Activated T-helper 1 cell treated with anti-CD3 and anti-CD28 coated beads, Interleukin-12 subunit alpha, Interleukin-12 subunit beta, Interleukin-2, Interleukin-4 antibody, amounts not matched to agents 30 ng/mL and 10 ng/mL and 1 ng/mL, durations not matched to agents 14 hours and 24 hours and 36 hours (primary cell): ENCODE data around the gene TNFRSF25. TPM values are rescaled to one million over a fixed set of nuclear protein-coding genes. Genes with fewer than 3 reads are reported as not detected.
"Not testable (repeated sequence)": the region's sequence is repeated elsewhere in the genome, so short reads cannot be mapped to it uniquely, and the experiment has no call there.

ENCODE experiments used
- DNase-seq: peaks from one replicate; pipeline ENCODE4 v3.0.0; 2021; ENCODE audit warnings: low spot score
- H3K27ac Mint-ChIP-seq: one replicate; pipeline ENCODE4 v1.8.0; 2021; ENCODE audit warnings: mild to moderate bottlenecking, mixed read lengths
- H3K27me3 Mint-ChIP-seq: one replicate; pipeline ENCODE4 v1.8.0; 2022; ENCODE audit warnings: mild to moderate bottlenecking, moderate library complexity, mixed read lengths; ENCODE audit not compliant: insufficient read depth
- H3K36me3 Mint-ChIP-seq: one replicate; pipeline ENCODE4 v1.8.0; 2021; ENCODE audit warnings: low read depth, mixed read lengths
- H3K4me1 Mint-ChIP-seq: one replicate; pipeline ENCODE4 v1.8.0; 2021; ENCODE audit warnings: low read depth, mixed read lengths
- H3K4me3 Mint-ChIP-seq: one replicate; pipeline ENCODE4 v1.8.0; 2021; ENCODE audit warnings: mild to moderate bottlenecking, moderate library complexity, mixed read lengths
- H3K9me3 Mint-ChIP-seq: one replicate; pipeline ENCODE4 v1.8.0; 2021; ENCODE audit warnings: mixed read lengths
- intact Hi-C: fragments of 100-400 bp; cut with micrococcal nuclease; formaldehyde crosslinking; loops from one replicate; pipeline ENCODE4 v1.15.1; 2024
- total RNA-seq: library from RNA; stranded (reverse); gene quantifications from 2 replicates; pipeline ENCODE4 v1.2.3, GENCODE V29; 2022

TNFRSF25 gene
- total RNA-seq, 1 donor from 2014 or later, result 151 TPM

GRCh38 chr1:6435547-6435946, 30.4 kb downstream of the TNFRSF25 start:
- intact Hi-C loops, result no loop called here
- H3K27me3 Mint-ChIP-seq, result peaks cover 33% of the 10 kb centered on the region

DNA sequence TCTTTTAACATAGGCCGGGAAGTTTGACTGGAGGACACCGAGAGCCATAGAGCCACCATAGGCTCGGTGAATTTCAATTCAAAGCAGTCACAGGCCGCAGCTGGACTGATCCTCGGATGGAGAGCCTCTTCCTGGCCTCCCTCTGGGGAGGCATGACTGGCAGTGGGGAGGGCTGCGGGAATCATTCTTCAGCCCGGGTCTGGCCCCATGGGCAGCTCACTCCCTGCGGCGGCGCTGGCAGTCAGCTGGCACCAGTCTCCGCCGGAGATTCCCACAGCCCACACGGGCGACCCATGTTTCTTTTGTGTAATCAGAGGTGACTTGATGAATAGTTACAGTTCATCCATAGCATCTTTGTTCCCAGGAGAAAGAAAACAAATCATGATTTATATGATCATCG, 30.8 kb downstream of the TNFRSF25 start:
- H3K36me3 Mint-ChIP-seq, result no peaks in the 10 kb centered on the region
- DNase-seq, result no peak
- H3K4me3 Mint-ChIP-seq, result no peak overlapping the region
- H3K27ac Mint-ChIP-seq, result no peak overlapping the region
- no peaks in the 10 kb centered on the region for H3K9me3 Mint-ChIP-seq
- H3K4me1 Mint-ChIP-seq, result peaks cover 5% of the 10 kb centered on the region
- peaks cover 35% of the 10 kb centered on the region for H3K27me3 Mint-ChIP-seq
- intact Hi-C loops, result no loop called here

More at GRCh38 chr1:6435547-6435946, 30.4 kb downstream of the TNFRSF25 start:
- no peak overlapping the region for H3K27ac Mint-ChIP-seq
- H3K9me3 Mint-ChIP-seq, result no peaks in the 10 kb centered on the region
- H3K4me1 Mint-ChIP-seq, result peaks cover 5% of the 10 kb centered on the region
- H3K4me3 Mint-ChIP-seq, result no peak overlapping the region
- no peaks in the 10 kb centered on the region for H3K36me3 Mint-ChIP-seq
- no peak for DNase-seq

- peaks cover 5% of the 10 kb centered on the region for H3K4me1 Mint-ChIP-seq
These were observed 31.8 kb downstream of the TNFRSF25 start for GRCh38 chr1:6434186-6434585.

DNA sequence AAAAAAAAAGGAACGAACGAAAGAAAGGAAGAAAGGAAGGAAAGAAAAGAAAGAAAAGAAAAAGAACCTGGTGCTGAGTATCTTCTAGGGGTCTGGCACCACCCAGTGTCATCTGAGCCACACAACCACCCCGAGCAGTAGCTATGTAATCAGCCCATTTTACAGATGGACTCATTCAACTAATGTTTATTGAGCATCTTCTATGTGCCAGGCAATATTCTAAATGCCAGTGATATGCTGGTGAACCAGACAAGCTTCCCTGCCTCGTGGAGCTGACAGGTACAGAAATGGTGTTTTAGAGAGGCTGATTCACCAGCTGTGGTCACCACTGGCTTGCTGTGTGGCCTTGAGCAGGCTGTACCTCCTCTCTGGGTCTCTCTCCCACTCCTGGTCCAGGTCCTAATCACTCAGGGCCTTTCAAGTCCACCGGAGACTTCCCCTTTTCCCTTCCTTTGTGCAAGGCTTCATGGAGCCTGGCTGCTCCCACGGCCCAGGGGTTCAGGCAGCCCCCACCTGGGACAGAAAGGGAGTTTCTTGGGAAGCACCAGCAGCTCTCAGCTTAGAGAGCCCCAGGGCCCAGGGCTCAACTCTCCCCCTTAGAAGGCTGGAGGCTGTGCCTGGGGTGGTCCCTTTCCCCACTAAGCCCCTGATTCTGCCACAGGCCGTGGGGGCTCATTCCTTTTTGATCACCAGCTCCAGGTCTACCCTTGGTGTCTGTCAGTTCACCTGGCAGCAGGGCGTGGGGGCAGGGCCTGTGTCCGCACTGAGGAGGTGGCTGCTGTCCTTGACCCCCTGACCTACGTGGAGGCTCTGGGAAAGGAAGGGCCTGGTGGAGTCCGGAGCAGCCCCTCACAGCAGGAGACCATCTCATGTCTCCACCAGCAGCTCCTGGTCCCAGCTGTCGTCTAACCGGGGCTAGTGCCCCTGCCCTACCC, 34.1 kb downstream of the TNFRSF25 start:
- peaks cover 24% of the 10 kb centered on the region for H3K27me3 Mint-ChIP-seq
- DNase-seq, H3K9me3 Mint-ChIP-seq, H3K4me3 Mint-ChIP-seq, H3K27ac Mint-ChIP-seq, H3K4me1 Mint-ChIP-seq, intact Hi-C loops, H3K36me3 Mint-ChIP-seq: not testable (repeated sequence)

More at GRCh38 chr1:6434186-6434585, 31.8 kb downstream of the TNFRSF25 start:
- no peaks in the 10 kb centered on the region for H3K9me3 Mint-ChIP-seq
- peaks cover 26% of the 10 kb centered on the region for H3K27me3 Mint-ChIP-seq
- no peak overlapping the region for H3K4me3 Mint-ChIP-seq
- H3K36me3 Mint-ChIP-seq, result no peaks in the 10 kb centered on the region
- H3K27ac Mint-ChIP-seq, result no peak overlapping the region
- DNase-seq, result no peak
- intact Hi-C loops, result no loop called here

DNA sequence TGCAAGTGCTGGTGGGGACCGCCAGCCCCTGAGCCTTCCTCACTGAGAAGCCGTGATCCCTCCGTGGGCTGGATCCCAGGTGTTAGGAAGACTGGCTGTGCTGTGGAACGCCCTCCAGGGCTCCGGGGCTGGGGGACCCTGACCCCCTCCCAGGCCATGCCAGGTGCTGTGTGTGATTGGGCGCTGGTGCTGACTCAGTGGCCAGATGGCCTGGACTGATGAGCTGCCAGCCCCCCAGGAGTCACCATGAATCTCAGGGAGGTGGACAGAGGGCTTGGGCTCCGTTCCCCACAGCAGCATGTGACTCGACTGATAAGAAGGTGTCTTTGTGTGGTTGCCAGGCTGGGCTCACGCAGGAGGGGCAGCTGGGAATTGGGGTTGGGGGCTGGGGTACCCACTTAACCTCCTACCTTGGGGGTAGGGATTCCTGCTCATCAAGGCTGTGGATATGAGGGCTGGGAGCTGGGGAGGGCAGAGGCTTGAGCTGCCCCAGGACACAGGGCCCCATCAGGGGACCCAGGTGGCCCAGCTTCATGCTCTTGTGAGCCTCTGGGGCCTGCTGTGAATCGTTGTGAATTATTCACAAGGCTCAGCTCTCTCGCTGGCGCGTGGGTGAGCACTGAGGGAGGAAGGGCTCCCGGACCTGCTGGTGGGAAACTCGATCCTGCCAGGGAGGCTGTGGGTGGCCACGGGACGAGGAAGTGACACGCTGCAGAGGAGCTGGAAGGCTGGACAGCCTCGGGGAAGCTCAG, 36.1 kb downstream of the TNFRSF25 start:
- H3K27ac Mint-ChIP-seq, DNase-seq, H3K4me3 Mint-ChIP-seq, H3K4me1 Mint-ChIP-seq, H3K36me3 Mint-ChIP-seq, intact Hi-C loops, H3K9me3 Mint-ChIP-seq: not testable (repeated sequence)
- peaks cover 26% of the 10 kb centered on the region for H3K27me3 Mint-ChIP-seq

DNA sequence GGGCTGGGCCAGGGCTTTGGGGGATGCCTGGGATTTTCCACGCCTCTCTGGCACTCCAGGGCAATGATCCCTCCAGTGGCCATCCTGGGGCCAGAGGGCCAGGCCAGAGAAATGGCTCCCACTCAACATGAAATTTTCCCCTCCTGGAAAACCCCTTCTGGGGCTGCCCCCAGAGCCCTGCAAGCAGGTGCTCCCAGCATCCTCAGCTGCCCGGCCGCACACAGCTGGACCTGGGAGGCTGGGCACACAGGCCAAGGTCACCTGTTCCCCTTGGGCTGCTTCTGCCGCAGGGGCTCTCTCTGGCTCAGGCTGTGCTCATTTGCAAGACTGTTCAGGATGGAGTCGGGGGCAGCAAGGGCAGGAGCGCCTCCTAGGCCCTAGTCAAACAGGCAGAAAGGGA, 37.5 kb downstream of the TNFRSF25 start:
- intact Hi-C loops, H3K4me3 Mint-ChIP-seq: not testable (repeated sequence)

DNA sequence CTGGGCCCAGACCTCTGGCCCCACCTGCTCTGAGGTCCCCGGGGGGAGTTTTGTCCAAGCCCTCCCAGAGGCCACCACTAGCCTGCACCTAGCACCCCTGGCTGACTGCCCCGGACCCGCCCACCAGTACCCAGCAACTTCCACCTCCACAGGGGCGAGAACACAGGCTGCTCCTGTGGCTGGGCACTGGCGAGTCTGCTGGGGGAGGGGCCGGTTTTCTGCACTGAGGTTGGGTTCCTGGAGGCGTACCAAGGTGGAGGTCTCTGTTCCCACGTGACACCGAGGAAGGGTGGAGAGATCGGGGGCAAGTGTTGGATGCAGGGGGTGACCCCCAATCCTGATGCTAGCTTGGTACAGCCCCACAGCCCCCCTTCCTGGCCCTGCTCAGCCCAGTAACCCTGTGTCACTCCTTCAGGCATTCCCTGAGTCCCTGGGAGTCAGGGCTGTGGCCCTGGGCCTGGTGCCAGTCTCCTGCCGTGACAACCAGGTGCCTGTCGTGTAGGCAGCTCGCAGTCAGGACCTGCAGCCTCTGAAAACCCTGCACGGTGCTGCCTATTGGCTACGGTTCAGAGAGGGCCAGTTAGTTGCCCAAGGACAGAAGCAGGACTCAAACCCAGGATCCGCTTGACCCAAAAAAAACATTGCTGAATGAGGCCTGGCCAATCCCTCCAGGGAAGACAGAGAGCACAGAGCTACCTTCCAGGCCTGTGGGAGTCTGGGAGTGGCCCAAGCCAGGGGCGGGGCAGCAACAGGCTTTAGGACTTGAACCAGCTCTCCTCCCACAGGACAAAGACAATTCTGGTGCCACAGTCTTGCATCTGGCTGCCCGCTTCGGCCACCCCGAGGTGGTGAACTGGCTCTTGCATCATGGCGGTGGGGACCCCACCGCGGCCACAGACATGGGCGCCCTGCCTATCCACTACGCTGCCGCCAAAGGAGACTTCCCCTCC, 38.3 kb downstream of the TNFRSF25 start:
- Mint-ChIP-seq H3K27me3 (peaks cover 34% of the 10 kb centered on the region), H3K4me1 (peaks cover 6% of the 10 kb centered on the region), H3K9me3 (no peaks in the 10 kb centered on the region), H3K36me3 (no peaks in the 10 kb centered on the region), H3K4me3 (no peak overlapping the region), H3K27ac (no peak overlapping the region)
- no peak for DNase-seq
- intact Hi-C loops, result no loop called here

More for the DNA sequence above, 37.5 kb downstream of the TNFRSF25 start:
- H3K27me3 Mint-ChIP-seq, result peaks cover 29% of the 10 kb centered on the region
- H3K4me1 Mint-ChIP-seq, H3K9me3 Mint-ChIP-seq, DNase-seq, H3K27ac Mint-ChIP-seq, H3K36me3 Mint-ChIP-seq: not testable (repeated sequence)

- H3K36me3 Mint-ChIP-seq, result no peaks in the 10 kb centered on the region
- no peak overlapping the region for H3K4me3 Mint-ChIP-seq
- intact Hi-C loops, result no loop called here
- H3K27me3 Mint-ChIP-seq, result peaks cover 40% of the 10 kb centered on the region
- no peak overlapping the region for H3K27ac Mint-ChIP-seq
- H3K9me3 Mint-ChIP-seq, result no peaks in the 10 kb centered on the region
- DNase-seq, result no peak
- peaks cover 6% of the 10 kb centered on the region for H3K4me1 Mint-ChIP-seq
These were observed 39.0 kb downstream of the TNFRSF25 start for GRCh38 chr1:6426972-6427350.

- H3K27me3 Mint-ChIP-seq, result peaks cover 44% of the 10 kb centered on the region
- no peak overlapping the region for H3K27ac Mint-ChIP-seq
- intact Hi-C loops, result no loop called here
- H3K4me1 Mint-ChIP-seq, result peaks cover 10% of the 10 kb centered on the region
- no peak for DNase-seq
- no peaks in the 10 kb centered on the region for H3K36me3 Mint-ChIP-seq
- H3K9me3 Mint-ChIP-seq, result no peaks in the 10 kb centered on the region
- H3K4me3 Mint-ChIP-seq, result no peak overlapping the region
These were observed 39.5 kb downstream of the TNFRSF25 start for GRCh38 chr1:6426277-6426971.

- peaks cover 14% of the 10 kb centered on the region for H3K4me1 Mint-ChIP-seq
- no peak overlapping the region for H3K27ac Mint-ChIP-seq
- no peaks in the 10 kb centered on the region for H3K36me3 Mint-ChIP-seq
- H3K27me3 Mint-ChIP-seq, result peaks cover 50% of the 10 kb centered on the region
- intact Hi-C loops, result no loop called here
- no peak for DNase-seq
- H3K9me3 Mint-ChIP-seq, result no peaks in the 10 kb centered on the region
- H3K4me3 Mint-ChIP-seq, result no peak overlapping the region
These were observed 40.3 kb downstream of the TNFRSF25 start for GRCh38 chr1:6425658-6426057.

- peaks cover 52% of the 10 kb centered on the region for H3K27me3 Mint-ChIP-seq
- peak within 1 kb of the TSS; percentile 42 for H3K4me3 Mint-ChIP-seq
- intact Hi-C loops, result loop anchor here (5.0 kb wide), 1 partner anchor 178 kb away; no protein-coding TSS in a partner anchor
- peaks cover 14% of the 10 kb centered on the region for H3K4me1 Mint-ChIP-seq
- DNase-seq, result no peak
- H3K27ac Mint-ChIP-seq, result no peak within 1 kb of the TSS
- H3K9me3 Mint-ChIP-seq, result no peaks in the 10 kb centered on the region
- no peaks in the 10 kb centered on the region for H3K36me3 Mint-ChIP-seq
These were observed 41.1 kb downstream of the TNFRSF25 start, which contains the start of gene ESPN for GRCh38 chr1:6424619-6425593. Gene ESPN (plus strand): TSS chr1:6424776. CDS start chr1:6424956, 180 bp downstream.
